HG02623 (cell line): ENCODE measurements around the gene FGR.

Experiments
- ATAC-seq: cut with Tn5 transposase; IDR thresholded peaks from one replicate; pipeline ENCODE4 v1.9.1; 2021; ENCODE audit warnings: moderate library complexity; ENCODE audit not compliant: unreplicated experiment

The FGR gene

DNA sequence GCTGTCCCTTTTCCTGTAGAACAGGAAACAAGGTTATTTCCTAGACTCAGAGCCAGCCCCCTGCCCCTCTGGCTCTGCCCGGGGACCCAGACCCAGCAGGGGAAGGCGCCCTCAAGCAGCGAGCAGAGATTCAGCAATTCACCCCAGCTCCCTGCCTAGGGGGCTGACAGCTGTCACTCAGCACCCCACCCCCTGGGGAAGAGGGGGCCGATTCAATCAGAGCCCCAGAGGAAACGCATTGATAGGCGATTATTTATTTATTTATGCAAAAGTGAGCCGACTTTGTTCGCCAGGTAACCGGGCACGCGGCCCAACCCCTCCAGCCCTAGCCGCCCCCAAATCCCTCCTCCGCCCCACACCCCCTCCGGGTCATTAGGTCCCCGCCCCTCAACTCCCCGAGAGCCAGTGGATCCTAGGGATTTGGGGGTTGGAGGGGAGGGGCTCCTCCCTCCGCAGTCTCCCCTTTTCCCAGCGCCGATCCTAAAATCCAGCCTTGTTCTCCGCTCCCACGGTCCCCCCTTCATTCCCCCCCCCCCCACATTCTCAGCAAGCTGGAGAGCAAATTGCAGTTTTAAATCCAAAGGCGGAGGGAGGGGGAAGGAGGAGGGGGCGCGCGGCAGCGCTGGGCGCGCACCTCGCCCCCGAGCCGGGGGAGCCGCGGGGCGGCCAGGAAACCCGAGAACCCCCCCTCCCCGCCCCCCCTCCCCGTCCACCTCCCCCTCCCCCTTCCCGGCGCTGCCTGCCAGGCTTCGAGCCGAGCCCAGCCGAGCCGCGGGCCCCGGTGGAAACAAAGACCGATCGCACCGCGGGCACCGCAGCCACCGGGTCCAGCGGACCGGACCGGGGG lies 32.3 kb downstream of the FGR start:
- no peak for ATAC-seq

DNA sequence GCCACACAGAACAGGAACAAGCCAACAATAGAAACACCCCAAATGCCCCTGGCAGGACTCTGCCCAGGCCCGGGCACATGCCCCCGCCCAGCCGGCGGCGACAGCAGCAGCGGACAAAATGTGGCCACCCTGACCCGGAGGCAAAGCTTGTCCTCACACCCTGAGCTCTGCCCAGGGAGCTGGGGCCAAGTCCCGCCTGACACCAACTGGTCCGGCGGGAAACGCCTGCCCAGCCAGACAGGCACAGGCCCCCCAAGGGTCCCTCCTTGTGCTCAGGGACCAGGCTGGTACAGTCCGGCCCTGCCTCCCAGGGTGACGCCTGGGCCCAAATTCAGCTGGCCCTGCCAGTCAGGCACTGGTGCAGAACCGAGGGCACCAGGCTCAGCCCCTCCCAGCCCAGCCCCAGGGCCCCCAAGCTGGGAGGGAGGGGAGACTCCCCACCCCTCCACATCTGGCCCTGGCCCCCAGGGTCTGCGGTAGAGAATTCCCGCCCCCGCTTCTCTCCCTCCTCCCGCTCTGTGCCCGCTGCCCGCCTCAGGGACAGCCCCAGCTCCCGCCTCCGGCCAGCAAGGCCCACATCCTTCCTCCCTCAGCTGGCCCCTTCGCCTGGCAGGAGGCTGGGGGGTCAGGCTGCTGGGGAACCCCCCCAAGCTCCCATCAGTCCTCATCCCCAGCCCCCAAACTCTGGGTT lies 33.1 kb downstream of the FGR start:
- ATAC-seq, result no peak

DNA sequence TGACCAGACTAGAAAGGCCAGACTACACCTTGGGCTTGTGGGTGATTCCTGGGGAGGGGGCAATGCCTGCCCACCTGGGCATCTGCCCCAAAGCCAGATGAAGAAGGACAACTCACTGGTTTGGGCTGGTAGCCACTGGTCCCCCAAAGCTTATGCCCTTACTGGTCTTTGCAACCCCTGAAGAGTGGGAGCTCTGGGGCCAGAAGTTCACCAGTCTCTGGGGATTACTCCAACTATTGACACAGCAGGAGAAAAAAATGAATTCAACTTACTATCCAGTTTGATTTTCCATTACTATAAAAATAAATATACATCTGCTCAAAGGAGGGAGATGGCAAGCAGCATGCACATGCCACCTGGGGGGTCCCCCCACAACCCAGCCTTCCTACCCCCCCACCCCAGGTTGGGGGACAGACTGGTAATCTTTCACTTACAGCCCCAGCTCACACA lies 33.6 kb downstream of the FGR start:
- no peak for ATAC-seq

DNA sequence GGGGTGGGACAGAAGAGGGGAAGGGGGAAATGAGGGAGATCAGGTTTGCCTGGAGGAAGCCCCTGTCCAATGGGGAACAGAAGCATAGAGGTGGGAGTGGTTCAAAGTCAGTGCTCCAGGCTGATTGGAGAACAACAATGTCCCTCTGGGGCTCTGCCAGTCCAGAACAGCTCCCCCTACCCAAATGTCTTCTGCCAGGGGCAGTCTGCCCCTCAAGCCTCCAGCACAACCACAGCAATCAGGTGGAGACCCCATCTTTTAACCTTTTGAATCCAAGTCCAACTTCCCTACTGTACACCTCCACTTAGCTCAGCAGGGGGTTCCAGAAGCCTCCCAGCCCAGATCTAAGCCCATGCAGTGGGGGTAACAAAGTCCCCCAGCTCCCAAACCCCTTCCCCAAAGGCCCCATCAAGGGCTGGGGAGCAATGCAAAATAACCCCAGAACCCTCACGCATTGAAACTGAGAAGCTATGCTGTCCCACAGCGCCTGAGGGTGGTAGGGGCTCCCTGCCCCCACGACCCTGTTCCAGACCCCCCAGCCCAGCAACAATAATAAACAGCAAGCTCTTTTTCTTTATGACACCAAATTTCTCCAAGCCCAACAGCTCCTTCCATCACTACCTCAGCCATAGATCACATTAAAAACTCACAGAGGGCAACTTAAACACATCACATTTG lies 34.3 kb downstream of the FGR start:
- ATAC-seq, result no peak

DNA sequence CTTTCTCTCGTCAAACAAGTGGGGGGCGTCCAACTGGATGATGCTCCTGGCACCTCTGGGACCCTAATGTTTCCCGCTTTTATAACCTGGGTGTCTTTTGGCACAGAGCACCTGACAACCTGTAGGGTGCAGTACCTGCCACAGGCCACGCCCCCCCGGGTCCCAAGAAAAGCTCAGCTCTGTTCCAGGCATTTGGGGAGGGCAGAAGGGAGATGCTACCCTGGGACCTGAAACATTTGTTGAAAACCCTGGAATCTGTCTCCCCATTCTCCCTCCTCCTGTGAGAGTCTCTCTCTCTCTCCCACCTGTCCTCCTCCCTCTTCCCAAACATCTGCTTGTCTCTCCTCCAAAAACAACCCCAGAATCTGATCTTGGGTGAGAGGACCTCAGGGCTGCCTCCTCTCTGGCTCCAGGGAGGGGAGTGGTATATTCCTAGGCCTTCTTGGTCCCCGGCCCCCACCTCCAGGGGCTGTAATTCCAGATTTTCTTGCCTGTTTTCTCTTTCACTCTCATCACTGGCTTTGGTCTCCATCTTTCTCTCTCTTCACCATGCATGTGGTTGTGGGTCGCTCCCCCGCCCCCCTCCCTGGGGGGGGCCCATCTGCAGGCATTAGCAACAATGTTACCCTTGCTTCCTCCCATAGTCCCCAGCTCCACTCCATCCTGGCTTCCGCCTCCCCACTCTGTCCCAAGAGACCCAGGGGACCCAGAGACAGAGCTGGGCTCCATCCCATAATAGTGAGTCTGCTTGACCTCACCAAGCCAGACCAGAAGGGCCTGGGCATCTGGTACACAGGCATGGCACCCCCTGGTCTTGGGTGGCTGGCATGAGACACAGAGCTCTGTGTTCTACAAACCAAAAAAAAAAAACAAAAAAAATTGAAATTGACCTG lies 35.1 kb downstream of the FGR start:
- ATAC-seq, result no peak

DNA sequence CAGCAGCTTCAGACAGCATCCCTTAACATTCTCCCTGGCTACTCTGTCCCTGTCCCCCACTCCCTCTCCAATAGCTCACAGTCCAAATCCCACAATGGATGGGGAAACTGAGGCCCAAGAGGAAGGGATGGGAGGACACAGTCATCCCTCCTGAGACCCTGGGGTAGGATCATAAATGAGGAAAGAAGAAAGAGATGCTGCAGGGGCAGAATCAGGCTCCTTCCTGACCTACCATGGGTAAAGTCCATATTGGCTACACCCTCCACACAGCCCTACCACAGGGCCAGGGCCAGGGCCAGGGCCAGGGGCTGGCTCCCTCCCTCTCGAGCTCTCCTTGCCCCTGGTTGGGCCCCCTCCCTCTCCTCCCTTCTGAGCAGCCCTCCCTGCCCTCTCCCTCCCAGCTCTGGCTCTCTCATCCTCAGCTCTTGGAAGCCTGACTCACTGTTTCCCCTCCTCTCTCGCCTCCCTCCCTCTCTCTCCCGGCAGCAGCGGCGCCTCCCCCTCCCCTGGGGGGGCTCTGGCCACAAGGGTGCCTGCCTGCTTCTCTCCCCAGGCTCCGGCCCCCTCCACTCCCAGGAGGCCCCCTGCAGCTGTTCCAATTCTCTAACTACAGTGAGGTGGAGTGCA lies 36.0 kb downstream of the FGR start:
- no peak for ATAC-seq

DNA sequence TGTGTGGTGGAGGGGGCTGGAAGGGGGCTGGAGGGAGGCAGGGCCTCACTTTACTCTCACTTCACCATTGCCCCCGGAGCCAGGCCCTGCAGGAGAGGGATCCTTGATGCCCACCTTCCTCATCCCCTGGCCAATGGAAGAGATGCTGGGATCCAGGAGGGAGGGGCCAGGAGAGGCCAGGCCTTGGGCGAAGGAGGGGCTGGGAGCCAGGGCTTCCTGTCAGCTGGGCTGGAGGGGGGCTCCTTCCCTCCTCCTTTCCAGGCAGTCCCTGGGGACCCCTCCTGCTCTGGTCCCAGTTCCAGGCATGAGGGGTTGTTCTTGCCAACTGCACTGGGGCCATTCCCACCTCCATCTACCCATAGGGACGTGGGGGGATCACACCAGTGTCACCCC lies 36.7 kb downstream of the FGR start:
- ATAC-seq, result no peak

DNA sequence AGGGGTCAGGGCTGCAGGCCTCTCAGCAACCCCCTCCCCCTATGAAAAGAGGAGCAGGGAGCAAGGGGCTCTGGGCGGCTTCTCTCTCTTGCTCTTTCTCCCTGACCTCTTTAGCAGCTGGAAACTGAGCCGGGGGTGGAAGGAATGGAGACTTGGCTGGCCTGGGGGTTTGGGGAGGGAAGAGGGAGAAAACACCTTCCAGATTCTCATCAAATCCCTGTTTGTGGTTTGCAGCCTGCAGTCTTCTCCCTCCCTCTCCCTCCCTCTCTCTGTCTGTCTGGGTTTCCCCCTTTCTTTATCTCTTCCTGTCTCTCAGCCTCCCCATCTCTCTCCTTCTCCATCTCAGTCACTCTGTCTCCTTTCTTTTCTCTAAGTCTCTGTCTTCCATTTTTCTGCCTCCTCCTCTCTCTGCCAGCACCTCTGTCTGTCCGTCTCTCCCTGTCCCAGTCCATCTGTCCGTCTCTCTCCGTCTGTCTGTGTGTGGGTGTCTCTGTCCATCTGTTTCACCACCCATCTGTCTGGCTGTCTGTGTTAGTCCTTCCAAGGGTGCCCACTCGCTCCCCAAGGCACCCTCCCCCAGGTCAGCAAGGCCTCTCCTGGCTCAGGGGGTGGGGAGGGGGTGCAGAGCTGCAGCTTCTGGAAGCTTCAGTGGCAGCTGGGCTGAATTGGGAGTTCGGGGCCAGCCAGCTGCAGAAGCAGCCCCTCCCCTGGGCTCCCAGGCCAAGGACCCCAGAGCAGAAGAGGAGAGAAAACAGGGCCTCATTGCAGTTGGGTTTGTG lies 37.3 kb downstream of the FGR start:
- ATAC-seq, result no peak

DNA sequence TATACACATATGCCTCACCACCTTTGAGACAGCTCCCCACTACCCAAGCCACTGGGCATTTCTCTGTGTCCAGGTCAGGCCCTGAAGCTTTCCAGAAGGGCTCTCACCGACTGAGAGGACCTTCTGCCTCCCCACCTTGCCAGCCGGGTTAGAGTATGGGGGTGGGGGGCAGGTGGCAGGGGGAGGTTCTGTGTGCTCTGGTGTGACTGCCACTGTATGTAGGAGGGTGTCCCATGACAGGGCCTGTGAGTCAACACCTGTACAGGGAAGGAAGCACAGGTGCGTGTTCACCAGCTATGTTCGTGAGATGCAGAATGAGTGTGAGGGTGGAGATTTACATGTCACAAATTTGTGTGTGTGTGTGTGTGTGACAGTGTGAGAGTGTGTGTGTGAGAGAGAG lies 38.0 kb downstream of the FGR start:
- no peak for ATAC-seq

DNA sequence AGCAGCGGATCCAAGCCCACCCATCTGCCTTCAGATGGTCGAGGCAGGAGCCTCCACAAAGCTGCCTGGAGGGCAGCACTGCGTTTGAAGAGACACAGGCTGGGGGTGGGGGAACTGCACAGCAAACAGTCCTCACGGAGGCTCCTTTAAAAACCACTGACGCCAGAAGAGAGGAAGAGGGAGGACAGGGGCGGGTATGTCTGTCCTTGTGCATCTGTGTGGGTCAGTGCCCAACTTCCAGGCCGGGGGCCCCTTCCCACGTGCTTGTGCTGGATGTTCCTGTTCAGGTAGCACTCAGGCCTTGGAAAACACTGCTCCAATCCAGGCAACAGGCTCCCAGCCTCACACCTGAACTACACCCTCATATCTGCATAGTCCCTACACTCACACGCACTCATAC lies 38.7 kb downstream of the FGR start:
- no peak for ATAC-seq

DNA sequence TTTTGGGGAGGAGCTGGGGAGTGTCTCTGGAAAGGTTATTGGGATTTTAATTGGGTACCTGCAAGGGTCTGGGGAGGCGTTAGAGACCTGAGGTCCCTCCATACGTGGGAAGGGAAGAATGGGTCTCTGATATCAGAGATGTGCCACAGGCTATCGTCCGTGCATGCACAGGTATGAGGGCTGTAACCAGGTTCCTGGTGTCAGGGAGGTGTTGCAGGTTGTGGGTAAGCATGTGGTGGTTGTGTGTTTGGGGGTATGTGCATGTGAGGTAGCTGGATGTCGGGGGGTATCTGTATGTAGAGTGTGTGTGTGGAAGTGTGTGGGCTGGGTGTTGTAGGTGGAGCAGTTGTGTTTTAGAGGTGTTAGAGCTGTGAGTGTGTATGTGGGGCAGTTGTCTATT lies 39.4 kb downstream of the FGR start:
- ATAC-seq, result no peak

DNA sequence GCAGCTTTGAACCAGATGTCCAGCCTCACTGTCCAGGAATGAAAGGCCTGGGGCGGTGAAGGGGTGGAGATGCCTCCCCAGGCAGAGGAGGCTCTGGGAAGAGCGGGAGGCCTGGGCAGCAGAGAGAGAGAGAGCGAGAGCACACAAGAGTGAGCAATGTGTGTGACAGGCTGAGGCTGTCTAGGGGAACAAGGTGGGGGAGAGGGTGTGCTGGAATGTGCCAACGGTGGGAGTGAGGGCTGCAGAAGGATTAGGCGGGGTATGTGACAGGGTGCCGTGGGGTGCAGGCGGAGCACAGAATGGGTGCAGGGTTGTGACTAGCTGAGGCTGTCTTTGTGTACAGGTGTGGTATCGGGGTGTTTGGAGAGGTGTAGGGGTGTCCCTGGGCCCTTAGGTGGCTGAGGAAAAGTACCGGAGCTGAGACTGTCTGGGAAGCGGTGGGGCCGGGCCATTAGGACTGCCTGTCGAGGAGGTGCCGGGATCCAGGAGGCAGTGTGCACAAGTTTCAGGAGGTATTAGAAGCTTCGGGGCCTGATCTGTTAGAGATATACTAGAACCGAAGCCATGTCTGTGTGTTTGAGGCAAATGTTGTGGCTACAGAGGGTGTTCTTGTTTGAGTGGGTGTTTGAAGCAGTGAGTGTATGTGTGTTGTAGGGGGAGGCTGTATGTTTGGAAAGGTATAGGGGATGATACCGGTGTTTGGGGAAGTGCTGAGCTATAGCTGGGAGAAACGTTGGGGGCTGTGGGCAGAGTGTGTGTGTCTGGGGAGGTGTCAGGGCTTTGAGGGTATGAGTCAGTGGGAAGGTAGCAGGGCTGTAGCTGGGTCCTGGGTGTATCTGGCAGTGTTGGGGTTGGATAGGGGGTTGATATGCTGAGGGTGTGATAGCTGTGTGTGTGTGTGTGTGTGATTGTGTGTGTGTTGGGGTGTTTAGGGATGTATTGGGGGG lies 40.1 kb downstream of the FGR start:
- no peak for ATAC-seq

DNA sequence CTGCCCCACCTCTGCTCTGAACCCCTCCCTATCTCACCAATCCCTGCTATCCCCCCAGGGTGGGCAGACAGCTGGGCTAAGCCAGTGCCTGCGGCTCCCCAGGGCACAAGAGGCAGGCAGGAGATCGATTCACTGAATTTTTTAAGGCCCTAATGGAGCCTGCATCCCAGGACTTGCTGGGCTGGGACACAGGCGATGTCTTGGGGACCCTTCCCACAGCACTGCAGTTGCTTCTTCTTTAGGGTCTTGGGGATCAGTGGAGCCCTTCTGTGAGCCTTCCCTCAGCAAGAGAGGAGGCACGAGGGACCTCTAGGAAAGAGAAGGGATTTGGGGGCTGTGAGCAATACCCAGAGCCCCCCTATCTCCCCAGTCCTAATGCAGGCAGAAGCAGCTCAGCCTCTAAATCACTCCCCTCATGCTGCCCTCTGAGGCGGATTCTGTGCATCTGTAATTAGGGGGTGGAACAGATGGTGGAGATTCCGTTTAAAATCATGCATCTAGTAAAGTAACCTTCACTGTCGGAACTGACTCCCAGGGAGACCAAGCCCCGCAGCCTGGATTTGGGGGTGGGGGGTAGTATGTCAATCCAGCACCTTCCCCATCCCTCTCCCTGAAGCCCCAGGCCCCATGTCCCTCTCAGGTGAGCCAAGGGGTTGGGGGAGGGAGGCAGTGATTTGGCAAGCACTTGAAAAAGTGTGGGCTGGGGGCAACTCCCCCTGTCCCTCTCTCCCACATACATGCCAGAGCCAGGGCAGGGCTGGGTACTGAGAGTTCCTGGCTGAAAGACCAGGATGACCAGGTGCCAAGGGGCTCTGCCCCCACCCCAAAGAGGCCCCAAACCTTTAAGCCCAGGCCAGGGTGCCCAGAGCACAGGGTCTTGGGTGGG lies 41.1 kb downstream of the FGR start:
- ATAC-seq, result no peak

DNA sequence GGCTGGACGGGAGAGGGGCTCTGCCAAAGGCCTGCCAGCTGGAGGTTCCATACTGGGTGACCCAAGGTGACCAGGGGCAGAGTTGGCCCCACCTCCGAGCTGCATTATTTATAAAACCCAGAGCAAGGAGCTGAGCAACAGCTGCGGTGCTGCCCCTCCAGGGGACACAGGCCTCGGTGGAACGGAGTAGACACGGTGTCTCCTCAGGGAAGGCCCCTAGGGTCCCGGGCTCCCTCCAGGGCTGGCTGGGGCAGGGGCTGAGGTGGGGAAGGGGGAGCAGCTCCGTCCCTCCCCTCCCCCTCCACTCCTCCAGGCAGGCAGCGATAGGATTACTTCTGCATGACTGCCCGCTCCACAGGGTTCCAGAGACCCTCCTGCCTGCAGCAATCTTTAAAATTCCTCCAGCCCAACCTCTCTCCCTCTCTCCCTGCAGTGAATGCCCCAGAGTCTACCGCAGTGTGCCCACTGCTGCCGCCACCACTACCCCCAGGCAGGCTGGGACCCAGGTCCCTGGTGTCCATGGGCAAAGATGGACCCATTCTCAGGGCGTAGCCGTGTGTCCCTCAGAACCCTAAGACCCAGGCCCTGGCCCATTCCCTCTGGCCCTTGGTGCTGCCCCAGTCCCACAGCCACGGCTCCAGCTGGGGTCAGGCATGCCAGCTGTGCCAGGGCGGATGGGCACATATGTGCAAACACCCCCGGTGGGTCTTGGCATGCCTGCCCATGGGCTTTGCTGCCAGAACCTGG lies 41.9 kb downstream of the FGR start:
- ATAC-seq, result no peak

DNA sequence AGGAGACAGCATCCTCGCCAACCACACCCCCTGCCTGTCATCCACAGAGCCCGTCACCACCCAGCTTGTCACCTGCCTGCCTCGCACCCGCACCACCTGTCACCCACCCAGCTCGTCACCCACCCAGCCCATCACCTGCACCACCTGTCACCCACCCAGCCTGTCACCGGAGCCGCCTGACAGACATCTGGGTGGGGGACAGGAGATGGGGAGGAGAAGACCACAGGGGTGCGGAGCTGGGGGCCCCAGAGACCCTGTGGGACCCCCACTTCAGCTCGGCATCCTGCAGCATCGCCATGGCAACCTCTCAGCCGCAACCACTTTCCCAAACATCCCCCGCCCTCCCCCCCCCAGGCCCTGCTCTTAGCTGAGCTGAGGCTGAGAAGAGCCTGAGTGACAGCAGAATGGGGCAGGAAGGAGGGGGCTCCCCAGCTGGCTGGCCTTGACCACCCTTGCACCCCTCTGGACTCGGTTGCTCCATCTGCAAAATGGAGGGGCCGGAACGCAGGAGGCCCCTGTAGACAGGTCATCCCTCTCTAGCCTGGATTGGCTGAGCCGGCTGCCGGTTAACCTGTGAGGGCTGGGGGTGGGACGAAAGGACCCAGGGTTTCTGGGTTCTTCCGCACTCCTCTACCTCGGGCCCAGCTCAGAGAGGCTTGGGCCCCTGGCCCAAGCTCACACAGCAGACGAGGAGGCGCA lies 42.6 kb downstream of the FGR start:
- no peak for ATAC-seq

DNA sequence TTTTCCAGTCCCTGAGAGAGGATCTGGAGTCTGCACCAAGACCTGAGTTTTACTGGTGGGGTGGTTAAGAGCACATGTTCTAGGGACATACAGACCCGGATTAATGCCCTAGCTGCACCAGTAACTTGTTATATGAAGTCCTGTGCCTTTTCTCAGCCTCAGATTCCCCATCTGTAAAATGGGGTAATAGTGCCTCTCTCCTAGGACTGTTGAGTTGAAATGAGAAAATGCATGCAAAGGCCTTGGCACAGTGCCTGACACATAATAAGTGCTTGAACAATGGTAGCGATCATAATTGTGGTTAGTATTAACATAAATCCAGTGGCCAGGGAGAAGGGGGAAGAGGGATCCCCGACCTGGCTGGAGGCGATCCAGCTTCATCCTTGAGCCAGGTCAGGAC lies 43.4 kb downstream of the FGR start:
- ATAC-seq, result no peak
